Mesodermal cell (in vitro differentiated cells): ENCODE measurements around the gene LIPT1. TPM values are rescaled to one million over a fixed set of nuclear protein-coding genes. Genes with fewer than 3 reads are reported as not detected.
"Not testable (repeated sequence)": the region's sequence is repeated elsewhere in the genome, so short reads cannot be mapped to it uniquely, and the experiment has no call there.

Source experiments
- H3K27ac ChIP-seq: 2 replicates; pipeline ENCODE4 v1.7.0; 2013; ENCODE audit warnings: mild to moderate bottlenecking, low read depth, low read length, moderate library complexity; ENCODE audit not compliant: severe bottlenecking
- H3K36me3 ChIP-seq: 2 replicates; pipeline ENCODE4 v1.7.1; 2013; ENCODE audit warnings: mild to moderate bottlenecking, low read length, moderate library complexity; ENCODE audit not compliant: control insufficient read depth, insufficient read depth
- H3K4me1 ChIP-seq: one replicate; pipeline ENCODE4 v1.7.1; 2013; ENCODE audit warnings: mild to moderate bottlenecking, low read length; ENCODE audit not compliant: insufficient read depth, control insufficient read depth, poor library complexity, severe bottlenecking
- H3K4me3 ChIP-seq: 2 replicates; pipeline ENCODE4 v1.7.0; 2013; ENCODE audit warnings: low read length, control low read depth, mild to moderate bottlenecking; ENCODE audit not compliant: insufficient read depth, poor library complexity, severe bottlenecking; ENCODE audit errors: extremely low read depth
- H3K9me3 ChIP-seq: 2 replicates; pipeline ENCODE4 v1.7.1; 2013; ENCODE audit warnings: mild to moderate bottlenecking, low read length, moderate library complexity; ENCODE audit not compliant: control insufficient read depth
- WGBS, 2 experiments: methylation state at CpG; one replicate each; pipeline ENCODE4 v1.1.5; 2013; ENCODE audit warnings: missing lambda C conversion rate in 2 of 2; ENCODE audit not compliant: insufficient coverage in 2 of 2; 5-methylcytosine and 5-hydroxymethylcytosine counted together
- polyA plus RNA-seq, 2 experiments: library from polyadenylated mRNA; stranded (reverse); fragments of 50-300 nt; gene quantifications; one replicate each; pipeline ENCODE4 v1.2.3, GENCODE V29; 2013

The LIPT1 gene
- 7.1 TPM for polyA plus RNA-seq (2013, experiment 1 of 2)
- polyA plus RNA-seq (2013, experiment 2 of 2), result 6.6 TPM

GRCh38 chr2:99154643-99155536 is at the start of gene LIPT1, which contains the start of gene TSGA10:
LIPT1 (plus strand) TSS chr2:99154967; CDS start chr2:99161958, 6,991 bp downstream.
TSGA10 (minus strand) TSS chr2:99154942; CDS start chr2:99109439, 45,503 bp downstream.
- 0 to 1% methylated on average over 57 of the region's 70 CpGs for WGBS, 2 experiments
- Histone ChIP-seq H3K4me1 (peaks cover 5% of the 10 kb centered on the region), H3K9me3 (no peaks in the 10 kb centered on the region)

DNA sequence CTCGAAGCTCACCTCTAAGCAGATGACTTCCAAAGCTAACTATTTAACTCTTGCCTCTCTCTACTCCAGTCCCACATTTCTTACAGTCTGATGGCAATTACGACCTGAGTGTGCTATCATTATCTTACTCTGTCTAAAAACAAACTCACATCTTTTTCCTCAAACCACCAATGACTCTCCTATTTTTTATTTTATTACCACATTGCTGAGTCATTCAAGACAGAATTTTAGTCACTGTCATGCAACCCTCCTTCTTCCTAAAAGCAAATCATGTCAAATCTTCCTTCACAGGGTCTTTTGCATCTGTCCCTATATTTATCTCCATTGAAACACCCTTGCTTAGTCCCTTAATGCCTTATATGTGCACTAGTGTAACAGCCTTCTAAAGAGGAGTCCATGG is 47.9 kb upstream of the LIPT1 start:
- H3K4me1 ChIP-seq, result no peaks in the 10 kb centered on the region
- 77 to 82% methylated on average over 2 of the region's 2 CpGs for WGBS, 2 experiments
- H3K9me3 ChIP-seq, result no peaks in the 10 kb centered on the region
- H3K36me3 ChIP-seq, result no peaks in the 10 kb centered on the region
- H3K4me3 ChIP-seq, result no peak overlapping the region
- no peak overlapping the region for H3K27ac ChIP-seq

More at GRCh38 chr2:99154643-99155536, at the start of gene LIPT1, which contains the start of gene TSGA10:
- Histone ChIP-seq H3K4me3 (peak within 1 kb of the TSS; percentile 67), H3K36me3 (peaks cover 14% of the 10 kb centered on the region), H3K27ac (peak within 1 kb of the TSS; percentile 48)

DNA sequence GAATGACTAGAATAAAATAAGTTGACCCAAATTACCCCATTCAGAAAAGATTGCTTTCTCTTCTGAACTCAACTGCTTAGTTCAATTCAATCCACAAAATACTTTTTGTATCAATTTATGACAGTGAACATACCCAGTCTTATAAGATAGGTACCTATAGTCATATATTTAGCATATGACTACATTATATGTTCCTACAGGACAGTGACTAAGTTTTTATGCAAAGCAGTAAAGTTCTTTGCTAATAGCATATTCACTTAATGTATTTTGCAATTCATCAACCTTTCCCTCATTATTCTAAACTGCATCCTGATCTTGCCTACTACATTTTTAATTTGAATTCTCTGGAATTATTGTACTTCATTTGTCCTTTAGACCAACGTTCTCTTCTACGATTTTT is 43.5 kb upstream of the LIPT1 start:
- Histone ChIP-seq H3K4me3 (no peak overlapping the region), H3K9me3 (no peaks in the 10 kb centered on the region), H3K36me3 (no peaks in the 10 kb centered on the region), H3K4me1 (no peaks in the 10 kb centered on the region), H3K27ac (no peak overlapping the region)
- WGBS, 2 experiments, result no CpG with 5 or more reads among the region's 2 CpGs

DNA sequence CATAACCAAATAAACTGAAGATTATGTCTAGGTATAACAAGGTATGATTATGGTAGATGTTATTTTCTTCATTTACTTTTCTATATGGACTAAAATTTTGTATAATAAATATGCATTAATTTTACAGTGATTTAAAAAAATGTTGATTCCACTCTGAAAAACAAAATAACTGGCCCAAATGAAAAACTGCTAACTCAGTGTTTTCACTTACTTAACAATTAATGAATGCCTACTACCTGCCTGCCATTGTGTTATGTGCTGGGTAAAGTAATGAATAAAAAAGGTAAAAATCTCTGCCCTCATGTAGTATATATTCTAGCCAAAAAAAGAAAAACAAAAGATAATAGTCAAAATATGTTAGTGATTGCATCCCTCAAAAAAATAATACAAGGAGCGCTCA is 42.8 kb upstream of the LIPT1 start:
- Histone ChIP-seq H3K36me3 (no peaks in the 10 kb centered on the region), H3K4me3 (no peak overlapping the region), H3K27ac (no peak overlapping the region), H3K9me3 (no peaks in the 10 kb centered on the region), H3K4me1 (no peaks in the 10 kb centered on the region)
- no CpG with 5 or more reads among the region's 1 CpG for WGBS, 2 experiments

- no peak overlapping the region for H3K4me3 ChIP-seq
- no peaks in the 10 kb centered on the region for H3K9me3 ChIP-seq
- no peak overlapping the region for H3K27ac ChIP-seq
- no peaks in the 10 kb centered on the region for H3K4me1 ChIP-seq
- no peaks in the 10 kb centered on the region for H3K36me3 ChIP-seq
- 69 to 79% methylated on average over 3 of the region's 4 CpGs for WGBS, 2 experiments
These were observed 42.1 kb upstream of the LIPT1 start for GRCh38 chr2:99112617-99113016.

- no peaks in the 10 kb centered on the region for H3K4me1 ChIP-seq
- peaks cover 5% of the 10 kb centered on the region for H3K9me3 ChIP-seq
- 87 to 100% methylated on average over 1 of the region's 2 CpGs for WGBS, 2 experiments
- H3K27ac ChIP-seq, result no peak overlapping the region
- H3K4me3 ChIP-seq, result no peak overlapping the region
- no peaks in the 10 kb centered on the region for H3K36me3 ChIP-seq
These were observed 26.8 kb upstream of the LIPT1 start for GRCh38 chr2:99127981-99128380.

- H3K27ac ChIP-seq, H3K4me3 ChIP-seq, H3K4me1 ChIP-seq, H3K9me3 ChIP-seq, H3K36me3 ChIP-seq: not testable (repeated sequence)
- WGBS, 2 experiments, result 80% methylated on average over 1 of the region's 2 CpGs; no CpG with 5 or more reads in 1 of the 2 experiments
These were observed 19.7 kb upstream of the LIPT1 start for GRCh38 chr2:99135044-99135556.

- Histone ChIP-seq H3K4me3 (no peak overlapping the region), H3K4me1 (peaks cover 6% of the 10 kb centered on the region), H3K9me3 (no peaks in the 10 kb centered on the region), H3K27ac (no peak overlapping the region), H3K36me3 (no peaks in the 10 kb centered on the region)
- 90 to 100% methylated on average over 1 to 3 of the region's 4 CpGs for WGBS, 2 experiments
These were observed 15.8 kb upstream of the LIPT1 start for GRCh38 chr2:99139003-99139402.

- peaks cover 6% of the 10 kb centered on the region for H3K4me1 ChIP-seq
- H3K9me3 ChIP-seq, result no peaks in the 10 kb centered on the region
- H3K4me3 ChIP-seq, result peak overlapping the region; percentile 71
- H3K27ac ChIP-seq, result no peak overlapping the region
- H3K36me3 ChIP-seq, result no peaks in the 10 kb centered on the region
- 7 to 14% methylated on average over 7 to 10 of the region's 17 CpGs for WGBS, 2 experiments
These were observed 14.5 kb upstream of the LIPT1 start for GRCh38 chr2:99140056-99140859.

- H3K27ac ChIP-seq, result no peak overlapping the region
- H3K9me3 ChIP-seq, result no peaks in the 10 kb centered on the region
- no peaks in the 10 kb centered on the region for H3K36me3 ChIP-seq
- peaks cover 6% of the 10 kb centered on the region for H3K4me1 ChIP-seq
- 0% methylated on average over 15 to 21 of the region's 21 CpGs for WGBS, 2 experiments
- peak overlapping the region; percentile 71 for H3K4me3 ChIP-seq
These were observed 14.0 kb upstream of the LIPT1 start for GRCh38 chr2:99140860-99141109.
